Stimulated activated CD4-positive, alpha-beta T cell treated with anti-CD3 and anti-CD28 coated beads, Interleukin-2, amount 100 ng/mL, for 24 hours (primary cell): ENCODE data around the gene NXN.
"Not testable (repeated sequence)": the region's sequence is repeated elsewhere in the genome, so short reads cannot be mapped to it uniquely, and the experiment has no call there.

Source experiments
- DNase-seq, 2 donors: peaks; one replicate each; pipeline ENCODE4 v3.0.0-alpha.2; 2020

Gene NXN

GRCh38 chr17:814371-814770 lies 165.2 kb downstream of the NXN start:
- no peak for DNase-seq

GRCh38 chr17:812638-813204 lies 166.9 kb downstream of the NXN start:
- DNase-seq, result no peak

DNA sequence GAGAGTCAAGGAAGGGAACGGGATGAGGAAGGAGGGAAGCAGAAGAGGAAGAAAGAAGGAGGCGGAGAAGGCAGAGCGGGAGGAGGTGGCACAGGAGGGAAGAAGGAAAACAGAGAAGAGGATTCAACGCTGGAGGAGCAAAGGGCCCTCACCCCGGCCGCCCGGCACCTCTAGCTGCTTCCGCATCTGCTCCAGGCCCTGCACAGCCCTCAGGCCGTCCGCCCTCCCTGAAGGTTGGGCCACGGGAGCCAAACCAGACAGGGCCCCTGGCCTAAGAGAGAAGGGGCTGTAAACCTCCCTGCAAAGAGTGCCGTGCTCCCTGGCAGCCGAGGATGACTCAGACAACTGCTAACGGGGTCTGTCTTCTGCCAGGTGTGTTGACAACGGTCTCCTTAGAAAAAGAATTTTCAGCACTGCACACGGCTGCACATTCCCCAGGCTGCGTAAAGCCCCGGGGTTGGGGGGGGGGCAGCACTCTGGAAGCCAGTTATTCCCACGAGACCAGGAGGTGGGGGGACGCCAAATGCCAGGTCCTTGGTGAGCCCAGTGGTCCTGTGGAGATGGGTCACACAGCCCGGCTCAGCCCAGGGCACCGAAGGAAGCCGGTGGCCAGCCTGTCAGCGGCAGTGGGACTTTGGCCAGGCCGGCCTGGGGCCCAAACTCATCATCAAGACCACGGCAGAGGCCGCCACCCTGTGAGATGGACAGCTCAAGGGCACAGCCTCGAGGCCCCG lies 168.4 kb downstream of the NXN start:
- DNase-seq, result no peak

- no peak for DNase-seq
Measured at GRCh38 chr17:807523-808294, 171.9 kb downstream of the NXN start.

DNA sequence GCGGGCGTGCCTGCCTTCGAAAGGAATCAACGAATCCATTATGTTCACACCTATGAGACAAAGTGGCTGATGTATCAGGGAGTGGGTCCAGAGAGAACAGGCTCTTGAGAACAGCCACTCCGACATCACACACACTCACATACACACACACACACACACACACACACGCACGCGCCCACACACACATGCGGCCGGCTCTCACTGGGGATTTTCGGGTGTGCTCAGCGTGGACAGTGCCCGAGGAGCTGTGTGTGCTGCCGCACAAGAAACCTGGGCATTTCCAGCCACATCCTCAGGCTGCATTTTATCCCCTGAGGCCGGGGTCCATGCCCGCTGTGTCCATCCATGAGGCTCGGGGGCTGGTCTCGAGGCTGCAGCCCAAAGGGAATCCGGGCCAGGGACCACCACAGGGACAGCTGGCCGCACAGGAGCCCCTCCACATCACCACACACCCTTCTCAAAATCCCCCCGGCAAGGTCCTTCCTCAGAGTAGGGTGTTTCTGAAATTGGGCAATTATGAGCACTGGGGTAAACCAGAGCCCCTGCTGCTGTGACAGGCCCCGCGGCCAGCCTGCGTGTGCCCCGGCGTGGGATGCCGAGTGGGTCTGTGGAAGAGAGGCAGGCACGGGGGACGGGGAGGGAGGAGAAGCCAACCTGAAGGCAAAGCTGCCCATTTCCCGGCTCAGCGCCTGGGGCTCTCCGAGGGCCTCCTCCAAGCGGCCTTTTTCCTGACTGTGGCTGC lies 172.6 kb downstream of the NXN start:
- no peak for DNase-seq

DNA sequence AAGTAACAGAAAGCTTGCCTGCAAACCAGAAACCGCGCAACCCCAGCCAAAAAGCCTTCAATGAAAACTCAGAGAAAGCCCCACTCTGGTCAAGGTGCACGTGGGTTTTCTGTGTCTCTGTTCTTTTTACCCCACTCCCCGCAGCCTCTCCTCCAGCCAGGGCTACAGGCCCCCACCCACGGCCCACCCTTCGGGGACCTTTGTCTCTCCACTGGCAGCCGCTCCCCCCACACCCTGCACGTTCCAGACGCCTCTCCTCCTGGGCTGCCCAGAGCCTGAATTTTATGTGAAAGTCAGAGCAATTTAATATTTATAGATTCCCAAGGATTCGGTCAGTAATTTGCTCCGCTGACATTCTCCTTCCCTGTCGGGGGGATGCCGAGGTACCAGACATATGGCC lies 173.2 kb downstream of the NXN start:
- no peak for DNase-seq

DNA sequence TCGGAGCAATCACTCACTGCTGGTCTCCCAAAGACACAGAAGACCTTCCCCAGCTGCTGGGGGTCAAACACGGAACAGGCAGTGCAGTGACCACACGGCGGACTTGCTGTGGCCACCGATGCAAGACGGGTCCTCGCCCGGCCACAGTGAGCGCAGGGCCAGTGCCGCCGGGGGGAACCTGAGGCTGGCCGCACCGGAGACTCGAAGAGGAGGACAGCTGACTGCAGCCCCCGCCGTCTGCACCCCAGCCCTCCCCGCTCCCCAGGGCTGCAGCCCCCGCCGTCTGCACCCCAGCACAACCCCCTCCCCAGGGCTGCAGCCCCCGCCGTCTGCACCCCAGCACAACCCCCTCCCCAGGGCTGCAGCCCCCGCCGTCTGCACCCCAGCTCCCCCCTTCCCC lies 173.7 kb downstream of the NXN start:
- DNase-seq, result not testable (repeated sequence)

DNA sequence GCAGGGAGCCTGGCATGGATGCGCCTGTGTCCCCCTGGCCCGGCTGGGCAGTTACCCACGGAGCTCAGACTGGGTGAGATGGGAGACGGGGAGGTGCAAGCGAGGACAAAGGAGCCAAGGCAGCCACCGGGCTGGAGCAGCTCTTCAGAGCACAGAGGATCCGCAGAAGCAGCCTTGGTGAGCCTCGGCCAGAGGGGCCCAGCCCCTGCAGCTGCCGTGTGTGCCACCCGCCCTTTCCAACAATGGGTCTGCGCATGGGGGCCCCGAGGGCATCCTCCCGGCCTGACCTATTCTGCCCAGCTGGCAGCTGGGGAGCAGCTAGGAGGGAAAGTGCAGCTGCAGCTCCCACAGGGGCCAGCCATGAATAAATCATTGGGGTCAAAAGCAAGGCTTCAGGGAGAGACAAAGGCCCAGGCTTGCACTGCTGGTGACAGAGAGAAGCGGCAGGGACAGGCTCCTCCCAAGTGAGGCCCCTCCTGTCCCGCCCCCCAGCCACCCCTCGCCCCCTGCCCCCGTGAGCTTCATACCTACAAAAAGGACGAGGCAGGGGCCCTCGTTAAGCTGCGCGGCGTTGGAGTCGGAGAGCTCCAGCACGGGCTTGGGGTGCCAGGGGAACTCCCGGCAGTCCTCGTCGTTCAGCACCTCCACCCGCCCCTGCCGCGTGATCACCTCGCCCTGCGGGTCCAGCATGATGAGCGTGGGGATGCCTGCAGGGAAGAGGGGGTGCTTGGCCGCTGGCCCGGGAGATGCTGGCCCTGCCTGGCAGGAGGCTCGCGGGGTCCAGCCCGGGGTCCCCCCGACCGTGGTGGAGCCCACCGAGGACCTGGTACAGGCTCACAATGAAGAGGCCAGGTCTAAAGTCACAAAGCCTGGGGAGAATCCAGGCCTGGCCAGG lies 174.8 kb downstream of the NXN start:
- no peak for DNase-seq

- DNase-seq, result no peak
Measured at GRCh38 chr17:802901-803881, 176.4 kb downstream of the NXN start.

- DNase-seq, result no peak
Measured at GRCh38 chr17:802481-802880, 177.1 kb downstream of the NXN start.

- DNase-seq, result no peak
Measured at GRCh38 chr17:801660-802059, 177.9 kb downstream of the NXN start.

DNA sequence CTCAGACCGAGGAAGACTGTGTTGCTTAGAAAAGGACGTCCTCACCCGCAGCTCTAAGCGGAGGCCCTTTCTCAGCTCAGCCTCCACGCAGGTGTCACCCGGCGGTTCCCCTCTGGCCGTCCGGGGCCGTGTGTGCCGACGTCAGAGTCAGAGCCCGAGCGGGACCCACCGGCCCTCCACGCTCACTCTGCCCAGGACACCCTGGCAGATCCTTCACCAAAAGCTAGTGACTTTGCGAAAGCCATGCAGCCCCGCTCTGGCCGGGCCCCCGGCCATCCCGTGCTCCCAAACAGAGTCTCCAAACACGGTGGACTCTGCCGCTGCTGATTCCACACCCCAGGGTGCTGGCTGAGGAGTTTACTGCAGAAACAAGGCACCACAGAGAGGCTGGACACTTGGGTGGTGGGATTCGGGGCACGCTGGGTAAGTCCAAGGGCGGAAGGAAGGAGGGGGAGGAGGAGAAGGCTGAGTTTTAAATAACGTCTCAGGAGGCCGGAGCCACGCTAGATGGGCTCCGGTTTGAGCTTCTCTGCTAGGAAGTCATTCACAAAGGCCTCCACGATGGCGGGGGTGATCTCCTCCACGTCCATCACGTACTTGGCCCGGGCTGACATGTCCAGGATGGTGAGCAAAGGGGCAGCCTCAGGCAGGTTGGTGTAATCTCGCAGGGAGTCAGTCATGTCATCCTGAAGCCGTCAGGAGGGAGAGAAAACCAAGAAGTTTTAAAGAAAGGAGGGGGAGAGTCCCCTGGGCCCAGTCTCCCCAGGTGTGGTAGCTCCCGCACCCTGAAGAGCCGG lies 178.9 kb downstream of the NXN start:
- no peak for DNase-seq

- no peak for DNase-seq
Measured at GRCh38 chr17:799261-799660, 180.3 kb downstream of the NXN start.

DNA sequence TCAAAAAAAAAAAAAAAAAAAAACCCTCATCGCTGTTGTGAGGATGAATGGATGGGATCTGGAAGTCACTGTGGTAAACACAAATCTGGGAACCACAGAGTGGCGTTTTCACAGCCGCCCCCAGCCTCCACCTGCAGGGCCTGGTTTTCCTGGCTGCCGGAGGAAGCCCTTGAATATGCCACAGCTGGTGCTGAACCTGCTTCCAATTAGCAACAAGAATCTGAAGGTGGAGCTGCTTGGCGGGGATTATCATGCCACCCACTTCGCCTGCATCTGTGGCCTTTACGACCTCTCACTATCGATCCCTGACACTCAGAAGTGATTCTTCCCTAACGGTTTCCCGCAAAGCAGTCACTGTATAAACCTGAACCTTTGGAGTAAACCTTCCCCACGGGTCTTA lies 181.3 kb downstream of the NXN start:
- DNase-seq, result no peak

DNA sequence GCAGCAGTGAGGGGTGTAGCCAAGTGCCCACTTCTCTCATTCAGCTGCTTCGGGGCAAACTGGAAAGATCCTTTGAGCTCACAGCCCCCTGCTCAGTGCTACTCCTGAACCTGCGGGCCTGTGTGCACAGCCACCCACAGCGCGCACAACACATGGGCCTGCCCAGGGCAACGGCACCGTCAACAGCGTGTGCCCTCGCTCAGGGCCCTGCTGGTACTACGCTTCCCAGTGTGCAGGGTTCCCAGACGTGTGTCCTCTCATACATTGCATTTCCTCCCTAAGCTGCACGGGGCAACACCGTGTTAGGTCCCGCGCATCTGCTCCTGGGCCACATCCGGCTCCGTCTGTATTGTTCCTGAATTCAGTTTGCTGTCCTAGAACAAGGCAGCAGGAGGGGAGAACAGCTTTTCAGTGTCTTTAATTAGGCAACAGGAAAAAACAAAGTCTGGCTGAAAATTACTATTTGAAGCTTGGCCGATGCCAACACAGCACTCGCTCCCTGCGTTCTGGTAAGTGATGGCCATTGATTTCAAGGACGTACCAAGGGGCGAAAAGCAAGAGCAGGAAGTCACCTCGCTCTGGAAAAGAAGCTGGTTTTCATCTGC lies 182.2 kb downstream of the NXN start:
- no peak for DNase-seq

DNA sequence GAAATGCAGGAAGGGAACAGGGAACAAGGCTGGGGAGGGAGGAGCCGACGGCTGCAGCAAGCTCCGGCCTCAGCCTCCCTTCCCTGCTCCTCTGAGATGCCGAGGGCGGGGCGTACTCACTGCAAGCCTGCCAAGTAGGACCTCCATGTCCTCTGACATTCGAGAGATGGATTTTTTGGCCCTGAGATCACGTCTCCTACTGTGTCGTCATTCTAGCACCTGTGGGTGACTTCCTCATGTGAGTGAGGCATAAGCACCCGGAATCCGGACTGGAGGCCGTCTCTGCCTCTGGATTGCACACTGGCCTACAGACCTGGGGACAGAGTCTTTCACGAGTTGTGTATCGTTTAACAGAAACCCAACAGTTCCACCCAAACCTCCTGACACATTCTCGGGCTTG lies 183.0 kb downstream of the NXN start:
- no peak for DNase-seq

DNA sequence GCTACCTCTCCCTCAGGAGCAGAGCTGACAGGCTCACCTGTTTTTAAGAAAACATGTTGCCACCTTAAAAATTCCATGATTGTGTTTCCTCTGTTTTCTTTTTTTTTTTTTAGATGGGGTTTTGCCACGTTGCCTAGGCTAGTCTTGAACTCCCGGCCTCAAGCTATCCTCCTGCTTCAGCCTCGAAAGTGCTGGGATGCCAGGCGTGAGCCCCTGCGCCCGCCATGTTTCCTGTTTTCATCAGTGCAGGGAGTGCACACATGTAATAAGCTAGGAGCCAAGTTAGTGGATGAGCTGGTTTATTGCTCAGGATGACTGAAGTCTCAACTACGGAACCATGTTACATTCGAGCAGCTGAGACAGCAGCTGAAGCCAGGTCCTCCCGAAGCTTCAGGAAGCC lies 183.9 kb downstream of the NXN start:
- no peak for DNase-seq

DNA sequence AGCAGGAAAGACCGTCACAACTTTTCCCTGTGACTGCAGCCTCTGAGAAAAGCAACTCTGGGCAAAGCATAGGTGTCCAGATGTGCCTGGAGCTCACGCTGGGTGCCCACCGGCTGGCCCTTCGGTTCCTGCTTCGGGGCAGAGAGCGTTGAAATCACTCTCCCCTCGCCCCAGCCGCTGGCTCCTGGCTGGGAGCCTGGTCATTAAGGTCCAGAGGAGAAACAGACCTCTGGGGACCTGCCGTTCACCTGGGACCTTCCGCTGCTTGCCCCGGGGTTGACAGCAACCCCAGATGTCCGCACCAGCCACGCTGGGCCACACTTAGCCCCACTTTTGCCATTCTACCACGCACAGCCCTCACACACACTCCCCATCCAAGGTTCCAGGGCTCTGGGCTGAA lies 184.3 kb downstream of the NXN start:
- no peak for DNase-seq

GRCh38 chr17:794876-795275 lies 184.7 kb downstream of the NXN start:
- peak; percentile 47 to 54 for DNase-seq

DNA sequence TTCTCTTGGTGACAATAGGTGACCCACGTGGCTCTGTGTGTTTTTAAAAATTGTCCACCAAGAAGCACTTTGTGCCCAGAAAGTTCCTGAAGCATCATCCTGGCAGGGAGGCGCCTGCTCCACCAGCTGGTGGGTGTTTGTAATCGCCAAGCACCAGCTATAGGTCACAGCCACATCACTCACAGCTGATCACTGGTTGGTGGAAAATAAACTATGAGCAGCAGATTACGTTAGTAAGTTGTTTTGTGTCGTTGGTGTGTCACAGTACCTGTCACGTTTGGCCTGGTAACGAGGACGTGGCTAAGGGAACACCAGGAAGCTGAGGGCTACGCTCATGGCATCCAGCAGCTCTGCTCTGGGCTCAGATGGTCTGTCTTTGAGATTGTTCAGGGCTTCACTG lies 187.3 kb downstream of the NXN start:
- DNase-seq, result no peak
